Stimulated activated CD8-positive, alpha-beta memory T cell treated with anti-CD3 and anti-CD28 coated beads, Interleukin-15, amount 100 ng/mL, for 4 hours (primary cell): Measurements from ENCODE around the gene WDR59.
"Not testable (repeated sequence)": the region's sequence is repeated elsewhere in the genome, so short reads cannot be mapped to it uniquely, and the experiment has no call there.

Experiments used
- DNase-seq, 2 donors: peaks; one replicate each; pipeline ENCODE4 v3.0.0-alpha.2; 2020; ENCODE audit warnings: low read depth in 2 of 2

Gene WDR59

GRCh38 chr16:74984529-74985296 is at the start of gene WDR59:
WDR59 (minus strand) TSS chr16:74985123; CDS start chr16:74985017, 106 bp downstream.
- peak; percentile 95 to 99 for DNase-seq

DNA sequence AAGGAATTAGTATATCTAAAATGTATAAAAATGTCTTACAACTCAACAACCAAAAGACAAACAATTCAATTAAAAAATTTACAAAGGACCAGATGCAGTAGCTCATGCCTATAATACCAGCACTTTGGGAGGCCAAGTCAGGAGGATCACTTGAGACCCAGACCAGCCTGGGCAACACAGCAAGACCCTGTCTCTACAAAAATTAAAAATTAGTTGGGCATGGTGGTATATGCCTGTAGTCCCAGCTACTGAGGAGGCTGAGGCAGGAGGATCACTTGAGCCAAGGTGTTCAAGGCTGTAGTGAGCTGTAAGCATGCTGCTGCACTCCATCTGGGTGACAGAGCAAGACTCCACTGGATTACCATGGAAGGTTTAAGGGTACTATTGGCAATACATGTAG is 47.7 kb upstream of the WDR59 start:
- DNase-seq, result no peak

DNA sequence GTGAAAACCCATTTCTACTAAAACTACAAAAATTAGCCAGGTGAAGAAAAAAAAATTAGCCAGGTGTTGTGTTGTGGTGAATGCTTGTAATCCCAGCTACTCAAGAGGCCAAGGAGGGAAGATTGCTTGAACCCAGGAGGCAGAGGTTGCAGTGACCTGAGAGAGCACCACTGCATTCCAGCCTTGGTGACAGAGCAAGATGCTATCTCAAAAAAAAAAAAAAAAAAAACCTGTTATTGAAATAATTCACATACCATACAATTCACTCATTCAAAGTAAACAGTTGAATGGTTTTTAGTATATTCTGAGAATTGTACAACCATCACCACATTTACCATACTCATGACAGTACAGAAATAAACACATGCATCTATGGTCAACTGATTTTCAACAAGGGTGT is 44.9 kb upstream of the WDR59 start:
- no peak for DNase-seq

- no peak for DNase-seq
Measured at GRCh38 chr16:75028544-75029135, 43.7 kb upstream of the WDR59 start.

DNA sequence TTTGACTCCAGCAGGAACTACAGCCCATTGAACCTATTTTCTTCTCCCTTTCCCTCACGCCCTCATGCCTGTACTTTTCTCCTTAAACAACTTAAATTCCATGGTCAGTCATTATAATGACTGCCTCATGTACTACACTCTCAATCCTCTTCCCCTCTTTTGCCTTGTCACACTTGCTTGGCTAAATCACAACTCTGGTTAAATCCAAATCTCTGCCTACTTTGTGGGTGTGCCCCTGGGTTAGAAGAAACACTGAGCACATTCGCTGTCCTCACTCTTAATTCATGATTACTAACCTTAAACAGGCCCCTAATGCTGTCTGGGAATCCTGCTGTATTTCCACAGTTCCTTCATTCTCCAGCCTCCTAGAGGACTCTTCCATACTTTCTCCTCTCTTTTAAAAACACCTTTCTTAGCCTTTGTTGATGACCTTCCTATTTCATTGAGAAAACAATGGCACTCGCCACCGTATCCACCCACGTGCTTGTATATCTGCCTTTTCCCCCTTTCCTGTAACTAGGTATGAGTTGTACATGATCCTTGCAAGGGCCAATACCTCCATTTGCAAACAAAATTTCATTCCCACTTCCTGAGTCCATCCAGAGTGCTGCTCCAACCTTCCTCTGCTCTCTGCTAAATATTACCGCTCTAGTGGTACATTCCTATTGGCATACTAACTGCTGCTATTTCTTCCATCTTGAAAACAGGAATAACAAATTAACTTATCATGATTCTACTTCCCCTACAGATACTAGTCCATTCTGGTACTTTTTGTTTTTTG is 42.8 kb upstream of the WDR59 start:
- DNase-seq, result no peak

DNA sequence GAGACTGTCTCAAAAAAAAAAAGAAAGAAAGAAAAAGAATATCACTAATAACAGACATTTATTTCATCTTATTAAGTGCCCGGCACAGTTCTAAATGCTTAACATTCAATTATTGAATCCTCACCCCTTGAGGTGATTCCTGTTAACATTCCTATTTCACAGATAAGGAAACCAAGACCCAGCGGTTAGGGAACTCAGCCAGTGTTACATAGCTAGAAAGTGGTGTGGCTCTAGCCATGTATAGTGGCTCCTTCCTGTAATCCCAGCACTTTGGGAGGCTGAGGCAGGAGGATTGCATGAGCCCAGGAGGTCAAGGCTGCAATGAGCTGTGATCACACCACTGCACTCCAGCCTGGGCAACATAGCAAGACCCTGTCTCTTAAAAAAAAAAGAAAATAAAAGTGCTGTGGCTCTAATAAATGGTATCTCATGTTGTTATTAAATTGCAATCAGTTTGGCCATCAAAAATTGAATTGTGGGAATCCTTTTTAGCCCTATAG is 42.0 kb upstream of the WDR59 start:
- DNase-seq, result no peak

DNA sequence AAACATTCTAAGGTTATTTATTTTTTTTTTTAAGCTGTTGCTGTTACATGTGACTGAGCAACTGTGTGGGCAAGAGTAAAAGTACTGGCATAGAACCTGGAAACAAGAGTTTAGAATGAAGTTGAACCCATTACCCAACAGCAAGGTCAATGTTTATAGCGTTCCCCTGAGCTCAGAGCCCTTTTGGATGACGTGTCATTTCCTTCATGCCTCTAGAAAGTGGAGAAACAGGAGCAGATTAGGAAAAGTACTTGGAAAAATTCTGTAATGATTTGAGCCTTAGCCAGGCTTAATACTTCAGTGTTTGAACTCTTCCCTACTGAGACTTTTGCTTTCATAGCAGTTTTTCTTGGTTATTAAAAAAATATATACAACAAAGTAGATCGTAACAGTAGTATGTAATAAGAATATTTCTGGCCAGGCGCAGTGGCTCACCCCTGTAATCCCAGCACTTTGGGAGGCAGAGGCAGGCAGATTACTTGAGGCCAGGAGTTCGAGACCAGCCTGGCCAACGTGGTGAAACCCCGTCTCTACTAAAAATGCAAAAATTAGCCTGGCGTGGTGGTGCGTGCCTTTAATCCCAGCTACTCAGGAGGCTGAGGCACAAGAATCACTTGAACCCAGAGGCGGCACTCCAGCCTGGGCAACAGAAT is 41.4 kb upstream of the WDR59 start:
- DNase-seq, result not testable (repeated sequence)

DNA sequence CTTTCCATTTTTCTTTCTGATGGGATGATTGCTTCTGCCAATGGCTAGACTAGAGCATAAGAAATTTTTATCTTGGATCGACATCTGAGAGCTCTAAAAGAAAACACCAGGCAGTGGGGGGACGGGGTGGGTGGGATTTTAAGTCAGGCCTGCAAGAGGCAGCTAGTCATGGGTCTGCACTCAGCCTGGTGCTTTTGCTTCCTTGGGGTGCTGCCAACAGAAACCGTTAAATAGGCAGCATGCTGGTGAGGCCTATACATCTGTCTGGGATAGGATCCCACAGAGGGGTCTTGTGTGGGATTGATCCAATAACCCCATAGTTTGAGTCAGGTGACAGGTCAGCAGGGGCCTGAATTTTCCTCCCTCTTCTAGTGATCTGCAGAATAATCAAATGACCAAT is 40.8 kb upstream of the WDR59 start:
- no peak for DNase-seq

GRCh38 chr16:75024594-75024993 is 39.7 kb upstream of the WDR59 start:
- no peak for DNase-seq

- no peak for DNase-seq
Measured at GRCh38 chr16:75024182-75024581, 39.3 kb upstream of the WDR59 start.

DNA sequence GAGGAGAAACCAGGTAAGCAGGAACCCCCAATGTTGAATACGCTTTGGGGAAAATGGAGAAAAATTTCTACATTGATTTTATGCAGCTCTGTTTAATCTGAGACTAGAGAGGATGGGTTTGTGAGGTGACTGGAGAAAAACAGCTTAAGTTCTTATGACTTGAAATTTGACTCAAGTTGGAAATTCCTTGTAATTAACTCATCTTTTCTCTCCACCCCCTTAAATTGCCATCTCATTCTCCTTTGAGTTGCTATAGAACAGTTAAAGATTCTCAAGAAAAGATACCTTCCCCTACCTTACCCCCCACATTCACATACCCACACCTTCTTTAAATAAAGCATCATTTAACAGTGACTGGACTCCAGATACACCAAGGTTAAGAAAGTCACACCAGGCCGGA is 38.1 kb upstream of the WDR59 start:
- no peak for DNase-seq

- no peak for DNase-seq
Measured at GRCh38 chr16:75022567-75022966, 37.6 kb upstream of the WDR59 start.

DNA sequence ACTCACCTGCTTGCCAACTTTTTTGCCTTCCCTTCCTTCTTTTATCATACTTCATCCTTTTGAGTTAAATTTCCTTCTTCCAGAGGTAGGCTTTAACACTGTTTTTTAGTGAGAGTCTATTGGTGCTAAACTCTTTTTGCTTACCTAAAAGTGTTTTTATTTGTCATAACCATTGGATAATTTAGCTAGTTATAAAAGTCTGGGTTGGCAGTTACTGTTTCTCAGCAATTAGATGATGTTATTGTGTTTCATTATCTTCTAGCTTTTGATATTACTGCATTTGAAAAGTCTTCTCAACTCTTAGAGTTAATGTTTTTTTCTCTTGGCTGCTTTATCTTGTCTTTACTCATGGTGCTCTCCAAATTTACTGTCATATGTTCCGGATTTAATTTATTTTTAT is 36.5 kb upstream of the WDR59 start:
- no peak for DNase-seq

GRCh38 chr16:75019586-75019985 is 34.7 kb upstream of the WDR59 start:
- no peak for DNase-seq

GRCh38 chr16:75019007-75019406 is 34.1 kb upstream of the WDR59 start:
- no peak for DNase-seq

GRCh38 chr16:75017670-75018525 is 33.0 kb upstream of the WDR59 start:
- DNase-seq, result no peak

DNA sequence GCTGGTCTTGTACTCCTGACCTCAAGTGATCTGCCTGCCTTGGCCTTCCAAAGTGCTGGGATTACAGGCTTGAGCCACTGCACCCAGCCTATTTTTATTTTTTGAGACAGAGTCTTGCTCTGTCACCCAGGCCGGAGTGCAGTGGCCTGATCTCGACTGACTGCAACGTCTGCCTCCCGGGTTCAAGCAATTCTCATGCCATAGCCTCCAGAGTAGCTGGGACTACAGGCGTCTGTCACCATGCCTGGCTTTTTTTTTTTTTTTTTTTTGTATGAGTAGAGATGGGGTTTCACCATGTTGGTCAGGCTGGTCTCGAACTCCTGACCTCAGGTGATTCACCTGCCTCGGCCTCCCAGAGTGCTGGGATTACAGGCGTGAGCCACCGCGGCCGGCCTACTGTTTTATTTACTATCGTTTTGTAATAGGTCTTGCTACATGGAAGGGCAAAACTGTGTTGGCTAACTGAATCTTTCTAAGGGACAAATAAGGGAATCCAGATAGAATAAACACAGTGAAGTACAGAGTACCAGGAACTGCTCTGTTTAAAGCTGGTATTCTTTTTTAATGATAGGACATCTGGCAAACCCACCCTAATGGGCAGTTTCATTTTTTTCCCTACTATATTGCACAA is 31.6 kb upstream of the WDR59 start:
- DNase-seq, result not testable (repeated sequence)

DNA sequence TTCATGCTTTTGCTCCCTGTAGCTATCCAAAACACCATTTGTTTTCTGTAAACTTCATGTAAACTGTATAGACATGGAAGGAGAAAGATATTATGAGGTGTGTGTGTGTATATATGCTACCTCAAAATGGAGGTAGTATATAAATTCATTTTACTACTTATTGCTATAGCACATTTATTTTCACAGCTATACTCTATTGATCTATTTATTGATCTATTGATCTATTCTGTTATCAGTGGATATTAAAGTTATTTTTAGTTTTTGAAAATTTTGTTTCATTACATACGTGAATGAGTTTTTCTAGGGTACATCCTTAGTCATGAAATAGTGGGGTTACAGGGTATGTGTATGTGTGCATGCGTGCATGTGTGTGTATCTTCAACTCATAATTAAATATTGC is 29.4 kb upstream of the WDR59 start:
- DNase-seq, result no peak

DNA sequence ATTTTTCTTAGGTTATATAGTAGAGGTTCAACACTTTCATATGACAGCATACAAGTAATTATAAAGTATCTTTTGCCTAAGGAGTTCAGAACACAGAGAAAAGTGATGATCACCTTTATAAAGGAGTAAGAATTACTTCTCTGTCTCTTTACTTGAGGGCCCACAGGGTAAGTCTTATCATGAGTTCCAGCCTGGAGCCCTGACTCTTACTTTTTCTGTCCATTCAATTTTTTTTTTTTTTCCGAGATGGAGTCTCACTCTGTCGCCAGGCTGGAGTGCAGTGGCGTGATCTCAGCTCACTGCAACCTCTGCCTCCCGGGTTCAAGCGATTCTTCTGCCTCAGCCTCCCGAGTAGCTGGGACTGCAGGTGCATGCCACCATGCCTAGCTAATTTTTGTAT is 28.2 kb upstream of the WDR59 start:
- not testable (repeated sequence) for DNase-seq

- no peak for DNase-seq
Measured at GRCh38 chr16:75012380-75013081, 27.6 kb upstream of the WDR59 start.
